H1 (cell line): ENCODE results near the gene ITPRIPL2. TPM values are rescaled to one million over a fixed set of nuclear protein-coding genes. Genes with fewer than 3 reads are reported as not detected.

Experiments
- CTCF ChIA-PET: fragments of 300-600 bp; sonication (Branson Sonifier 250); formaldehyde crosslinking; loops from one replicate; lab custom pipeline; 2021; ENCODE audit not compliant: partially characterized antibody; lab: Charles Lee
- POLR2A ChIA-PET: fragments of 300-600 bp; sonication (Branson Sonifier 250); formaldehyde crosslinking; loops from one replicate; lab custom pipeline; 2021; ENCODE audit warnings: inconsistent platforms; ENCODE audit not compliant: partially characterized antibody; lab: Charles Lee
- DNase-seq, 2 experiments: peaks; one replicate each; pipeline versions ENCODE4 v3.0.0 to v3.0.0-alpha.2; 2010 to 2022; ENCODE audit warnings: low spot score in 2 of 2, low read depth in 1 of 2, mixed read lengths in 1 of 2
- FAIRE-seq: peaks from 2 replicates; lab custom pipeline; 2011; peaks lifted over from hg19 to GRCh38; lab: Jason Lieb, UNC
- H2AFZ ChIP-seq: 2 replicates; pipeline ENCODE4 v1.8.1; 2012; ENCODE audit warnings: low read length, inconsistent platforms
- H2AK5ac ChIP-seq: 2 replicates; pipeline ENCODE4 v1.6.1; 2013; ENCODE audit warnings: low read depth, low read length
- H2BK120ac ChIP-seq: replicated peaks from 2 replicates; pipeline ENCODE3; 2013; ENCODE audit warnings: low read depth, low read length, inconsistent platforms
- H2BK12ac ChIP-seq: 2 replicates; pipeline ENCODE4 v1.6.1; 2013; ENCODE audit warnings: low read depth, low read length
- H2BK15ac ChIP-seq: 2 replicates; pipeline ENCODE4 v1.6.1; 2013; ENCODE audit warnings: low read length
- H2BK20ac ChIP-seq: 2 replicates; pipeline ENCODE4 v1.6.1; 2013; ENCODE audit warnings: low read length
- H2BK5ac ChIP-seq: 2 replicates; pipeline ENCODE4 v1.6.1; 2013; ENCODE audit warnings: low read depth, low read length
- H3K14ac ChIP-seq: 2 replicates; pipeline ENCODE4 v1.6.1; 2013; ENCODE audit warnings: inconsistent platforms; ENCODE audit not compliant: insufficient read length
- H3K18ac ChIP-seq: 2 replicates; pipeline ENCODE4 v1.6.1; 2013; ENCODE audit warnings: low read length; ENCODE audit errors: extremely low read depth
- H3K23ac ChIP-seq: 2 replicates; pipeline ENCODE4 v1.6.1; 2013; ENCODE audit warnings: inconsistent platforms; ENCODE audit not compliant: insufficient read length
- H3K23me2 ChIP-seq: 2 replicates; pipeline ENCODE4 v1.6.1; 2013; ENCODE audit warnings: low read depth, low read length
- H3K27ac ChIP-seq: 2 replicates; pipeline ENCODE4 v1.6.1; 2011; ENCODE audit warnings: low read depth, low read length, inconsistent platforms
- H3K27me3 ChIP-seq, 4 experiments: replicated peaks in 1 of 4; 1 replicate in 1 of 4; 2 replicates in 3 of 4; pipeline versions ENCODE4 v1.6.1 to v1.8.1; 2011 to 2013; ENCODE audit warnings: low read length in 3 of 4, mild to moderate bottlenecking in 3 of 4, inconsistent platforms in 2 of 4, mixed read lengths in 2 of 4, moderate library complexity in 1 of 4; ENCODE audit not compliant: control insufficient read depth in 3 of 4, insufficient read depth in 3 of 4; ENCODE audit errors: extremely low read depth in 1 of 4
- H3K36me3 ChIP-seq, 4 experiments: 2 replicates each; pipeline versions ENCODE4 v1.6.1 to v1.8.1; 2011 to 2013; ENCODE audit warnings: mild to moderate bottlenecking in 4 of 4, low read length in 3 of 4, moderate library complexity in 2 of 4, control low read depth in 1 of 4, inconsistent platforms in 1 of 4; ENCODE audit not compliant: insufficient read depth in 4 of 4, control insufficient read depth in 2 of 4
- H3K4ac ChIP-seq: replicated peaks from 2 replicates; pipeline ENCODE3; 2013; ENCODE audit warnings: low read length, low read depth, mixed read lengths, inconsistent platforms; ENCODE audit not compliant: insufficient read length
- H3K4me1 ChIP-seq, 4 experiments: replicated peaks in 1 of 4; 1 replicate in 1 of 4; 2 replicates in 3 of 4; pipeline versions ENCODE4 v1.6.1 to v1.8.1; 2011 to 2013; ENCODE audit warnings: low read length in 3 of 4, inconsistent platforms in 2 of 4, mixed read lengths in 1 of 4; ENCODE audit not compliant: insufficient read depth in 4 of 4, control insufficient read depth in 3 of 4
- H3K4me2 ChIP-seq, 2 experiments: 2 replicates each; pipeline versions ENCODE4 v1.6.1 to v1.8.1; 2011 to 2013; ENCODE audit warnings: low read depth in 2 of 2, low read length in 2 of 2, control low read depth in 1 of 2, inconsistent platforms in 1 of 2, mild to moderate bottlenecking in 1 of 2; ENCODE audit not compliant: insufficient read depth in 1 of 2
- H3K4me3 ChIP-seq, 4 experiments: fragments of 200-600, 300-600 bp in 1 of 4; sonication (generic), shearing (Covaris generic), sonication (Bioruptor Twin) in 1 of 4; 2 replicates each; pipeline versions ENCODE4 v1.5.1 to v1.8.1; 2011 to 2016; ENCODE audit warnings: low read length in 4 of 4, low read depth in 3 of 4, control low read depth in 2 of 4, inconsistent platforms in 2 of 4, mild to moderate bottlenecking in 2 of 4, mixed read lengths in 1 of 4, moderate library complexity in 1 of 4; ENCODE audit not compliant: insufficient read depth in 2 of 4; ENCODE audit errors: extremely low read depth in 1 of 4
- H3K56ac ChIP-seq: replicated peaks from 2 replicates; pipeline ENCODE3; 2013; ENCODE audit warnings: low read depth, mild to moderate bottlenecking, mixed read lengths, low read length, inconsistent platforms; ENCODE audit not compliant: insufficient read length
- H3K79me1 ChIP-seq: 2 replicates; pipeline ENCODE4 v1.6.1; 2013; ENCODE audit warnings: low read depth, low read length, control low read depth
- H3K79me2 ChIP-seq, 2 experiments: 2 replicates each; pipeline versions ENCODE4 v1.6.1 to v1.8.1; 2012 to 2013; ENCODE audit warnings: low read length in 2 of 2, mild to moderate bottlenecking in 2 of 2, inconsistent platforms in 1 of 2; ENCODE audit not compliant: insufficient read depth in 2 of 2, control insufficient read depth in 1 of 2
- H3K9ac ChIP-seq, 4 experiments: replicated peaks in 1 of 4; 1 replicate in 1 of 4; 2 replicates in 3 of 4; pipeline versions ENCODE4 v1.6.1 to v1.8.1; 2011 to 2013; ENCODE audit warnings: low read depth in 3 of 4, low read length in 3 of 4, control low read depth in 2 of 4, mild to moderate bottlenecking in 2 of 4, moderate library complexity in 2 of 4, inconsistent platforms in 1 of 4; ENCODE audit errors: extremely low read depth in 1 of 4
- H3K9me3 ChIP-seq, 2 experiments: 2 replicates each; pipeline versions ENCODE4 v1.6.1 to v1.8.1; 2012 to 2013; ENCODE audit warnings: mild to moderate bottlenecking in 2 of 2, moderate library complexity in 2 of 2, control low read depth in 1 of 2, inconsistent platforms in 1 of 2, low read depth in 1 of 2, low read length in 1 of 2, mixed read lengths in 1 of 2; ENCODE audit not compliant: insufficient read depth in 2 of 2
- H4K20me1 ChIP-seq, 2 experiments: replicated peaks in 1 of 2; 2 replicates each; pipeline versions ENCODE3 to v1.8.1; 2011 to 2013; ENCODE audit warnings: inconsistent platforms in 2 of 2, low read length in 2 of 2, mild to moderate bottlenecking in 1 of 2; ENCODE audit not compliant: insufficient read depth in 2 of 2, control insufficient read depth in 1 of 2
- H4K5ac ChIP-seq: 2 replicates; pipeline ENCODE4 v1.6.1; 2013; ENCODE audit warnings: low read length, low read depth, mixed read lengths, inconsistent platforms; ENCODE audit not compliant: insufficient read length
- H4K8ac ChIP-seq: 2 replicates; pipeline ENCODE4 v1.8.0; 2013; ENCODE audit warnings: mild to moderate bottlenecking, moderate library complexity, low read length, inconsistent platforms; ENCODE audit not compliant: insufficient read depth; ENCODE audit errors: extremely low read depth
- H4K91ac ChIP-seq: replicated peaks from 2 replicates; pipeline ENCODE3; 2013; ENCODE audit warnings: low read length, mixed read lengths, inconsistent platforms; ENCODE audit not compliant: insufficient read length
- FOSL1 ChIP-seq: IDR thresholded peaks from 2 replicates; pipeline ENCODE4 v1.6.1; 2011; ENCODE audit warnings: mild to moderate bottlenecking, low read depth, low read length, moderate library complexity; ENCODE audit not compliant: insufficient read depth
- JUN ChIP-seq: IDR thresholded peaks from 2 replicates; pipeline ENCODE4 v1.6.1; 2011; ENCODE audit warnings: low read depth, mild to moderate bottlenecking, improper control_type of control experiment, low read length
- KDM5A ChIP-seq: fragments of 200-600 bp; IDR thresholded peaks from 2 replicates; pipeline ENCODE4 v1.7.1; 2012; ENCODE audit warnings: mild to moderate bottlenecking, low read length, inconsistent platforms, mixed read lengths
- WGBS, 2 experiments: shearing (Covaris generic) in 1 of 2; methylation state at CpG; one replicate each; pipeline versions ENCODE4 v1.1.6 to v1.1.7; 2013 to 2015; ENCODE audit warnings: low lambda C conversion rate in 2 of 2, mixed read lengths in 2 of 2, inconsistent platforms in 1 of 2, low coverage in 1 of 2, missing lambda C conversion rate in 1 of 2; ENCODE audit not compliant: insufficient replicate concordance in 2 of 2, insufficient coverage in 1 of 2, insufficient read length in 1 of 2; ENCODE audit errors: extremely low coverage in 1 of 2, missing lambda C conversion rate in 1 of 2; 5-methylcytosine and 5-hydroxymethylcytosine counted together
- polyA plus RNA-seq, 7 experiments: library from polyadenylated mRNA; depleted of rRNA in 3 of 7; stranded (reverse) in 5 of 7; unstranded in 2 of 7; fragments of >200 nt in 5 of 7; fragments of 200-250 nt in 2 of 7; gene quantifications; 1 replicate in 5 of 7; 2 replicates in 1 of 7; 4 replicates in 1 of 7; pipeline versions ENCODE4 v1.2.1 to v1.2.3, GENCODE V29; 2011 to 2013; ENCODE audit warnings: missing spikeins in 2 of 7, mixed read lengths in 2 of 7
- total RNA-seq: library from RNA; stranded (reverse); fragmentation: NEBNext Ultra II Directional; extraction: Animal tissue kit (Norgen Biotek cat#: 25700); gene quantifications from 2 replicates; pipeline ENCODE4 v1.2.1, GENCODE V29; 2021

Gene ITPRIPL2
- total and polyA plus RNA-seq, 2 of the 8 experiments (the other 6 are each of a cell fraction or from before 2014, with no cell fraction given), result 1.1 to 3.4 TPM

GRCh38 chr16:19163215-19163614 is 49.5 kb downstream of the ITPRIPL2 start:
- no peak for FAIRE-seq
- Histone ChIP-seq H4K8ac (no peak overlapping the region), H3K14ac (no peak overlapping the region), H3K9ac (no peak overlapping the region), H3K56ac (no peak overlapping the region), H2BK5ac (no peak overlapping the region), H2AFZ (no peak overlapping the region), H2BK12ac (no peak overlapping the region), H3K27ac (no peak overlapping the region), H4K20me1 (no peaks in the 10 kb centered on the region), H3K23me2 (peaks cover 3% of the 10 kb centered on the region; the same call in 1 of the 2 replicates), H3K23ac (no peak overlapping the region), H3K79me1 (no peaks in the 10 kb centered on the region), H2AK5ac (no peak overlapping the region), H3K4ac (no peak overlapping the region), H3K9me3 (no peaks in the 10 kb centered on the region), H3K4me1 (no peaks in the 10 kb centered on the region; a peak in 2 of 7 replicates), H2BK20ac (no peak overlapping the region), H3K79me2 (no peaks in the 10 kb centered on the region), H3K18ac (no peak overlapping the region), H4K91ac (no peak overlapping the region), H3K27me3 (peaks cover 0 to 3% (median 0%) of the 10 kb centered on the region in 4 experiments; a peak in 1 of 7 replicates), H3K4me2 (no peak overlapping the region), H2BK120ac (no peak overlapping the region), H4K5ac (no peak overlapping the region), H3K4me3 (no peak overlapping the region), H3K36me3 (no peaks in the 10 kb centered on the region), H2BK15ac (no peak overlapping the region)
- 100% methylated on average over 1 of the region's 1 CpG; no CpG with 5 or more reads in 1 of the 2 experiments for WGBS, 2 experiments
- no peak for DNase-seq
- TF ChIP-seq JUN (no peak), KDM5A (no peak), FOSL1 (no peak)
- POLR2A ChIA-PET, result no interaction called here
- CTCF ChIA-PET, result interaction anchor here (0.7 to 2.5 kb wide), 2 partner anchors 72 to 77 kb away, joined by 3 to 10 read pairs; no protein-coding TSS in a partner anchor
